ENCODE results near the gene CCDC171.
A peak's percentile ranks its signal among the peaks of the same experiment; 100 is the strongest.

Gene CCDC171

GRCh38 chr9:16004613-16005012 is 451.8 kb downstream of the CCDC171 start:
- no peak for DNase-seq

GRCh38 chr9:16010221-16010620 is 457.4 kb downstream of the CCDC171 start:
- DNase-seq: peak; percentile 62

- DNase-seq: peak; percentile 45
These were observed 459.8 kb downstream of the CCDC171 start for GRCh38 chr9:16012621-16013020.

- no peak for DNase-seq
These were observed 460.5 kb downstream of the CCDC171 start for GRCh38 chr9:16013366-16013765.

GRCh38 chr9:16013826-16014225 is 461.0 kb downstream of the CCDC171 start:
- no peak for DNase-seq

GRCh38 chr9:16022228-16022627 is 469.4 kb downstream of the CCDC171 start:
- DNase-seq: no peak

- peak; percentile 80 for DNase-seq
These were observed 470.6 kb downstream of the CCDC171 start for GRCh38 chr9:16023446-16023845.
